H9 (cell line): ENCODE data around the gene CASP10. TPM values are rescaled to one million over a fixed set of nuclear protein-coding genes. Genes with fewer than 3 reads are reported as not detected.

Experiments used
- DNase-seq: peaks from one replicate; pipeline ENCODE4 v3.0.0-alpha.2; 2017
- H2AFZ ChIP-seq: one replicate; pipeline ENCODE4 v1.6.1; 2013; ENCODE audit warnings: mild to moderate bottlenecking, low read length, control low read depth, moderate library complexity
- H2AK5ac ChIP-seq: 2 replicates; pipeline ENCODE4 v1.6.1; 2013; ENCODE audit warnings: low read length, control low read depth, mixed read lengths; ENCODE audit not compliant: insufficient read length
- H2BK120ac ChIP-seq: one replicate; pipeline ENCODE4 v1.6.1; 2013; ENCODE audit warnings: low read depth, mild to moderate bottlenecking, low read length, control low read depth, inconsistent platforms; ENCODE audit not compliant: poor library complexity, severe bottlenecking
- H2BK12ac ChIP-seq: 2 replicates; pipeline ENCODE4 v1.6.1; 2013; ENCODE audit warnings: low read length, control low read depth, mixed read lengths, low read depth; ENCODE audit not compliant: insufficient read length
- H2BK15ac ChIP-seq: 2 replicates; pipeline ENCODE4 v1.6.1; 2013; ENCODE audit warnings: low read depth, low read length, control low read depth
- H2BK20ac ChIP-seq: one replicate; pipeline ENCODE4 v1.6.1; 2013; ENCODE audit warnings: low read depth, mild to moderate bottlenecking, low read length, control low read depth, inconsistent platforms; ENCODE audit not compliant: poor library complexity, severe bottlenecking
- H2BK5ac ChIP-seq: 2 replicates; pipeline ENCODE4 v1.6.1; 2013; ENCODE audit warnings: low read length, control low read depth, mixed read lengths; ENCODE audit not compliant: insufficient read length
- H3K14ac ChIP-seq: 2 replicates; pipeline ENCODE4 v1.6.1; 2013; ENCODE audit warnings: low read length, control low read depth; ENCODE audit not compliant: insufficient read depth
- H3K18ac ChIP-seq: 2 replicates; pipeline ENCODE4 v1.6.1; 2013; ENCODE audit warnings: low read depth, mild to moderate bottlenecking, mixed read lengths, low read length, control low read depth; ENCODE audit not compliant: insufficient read length
- H3K23ac ChIP-seq: 2 replicates; pipeline ENCODE4 v1.6.1; 2013; ENCODE audit warnings: low read length, control low read depth, mixed read lengths, low read depth; ENCODE audit not compliant: insufficient read length
- H3K23me2 ChIP-seq: 2 replicates; pipeline ENCODE4 v1.6.1; 2013; ENCODE audit warnings: low read depth, mild to moderate bottlenecking, mixed read lengths, low read length, control low read depth; ENCODE audit not compliant: insufficient read length, poor library complexity, severe bottlenecking
- H3K27ac ChIP-seq: 2 replicates; pipeline ENCODE4 v1.5.1; 2013; ENCODE audit warnings: low read length, control low read depth, mixed read lengths, low read depth; ENCODE audit not compliant: insufficient read length
- H3K27me3 ChIP-seq: 2 replicates; pipeline ENCODE4 v1.6.1; 2013; ENCODE audit warnings: low read length, control low read depth, inconsistent platforms; ENCODE audit not compliant: insufficient read depth
- H3K4ac ChIP-seq: 2 replicates; pipeline ENCODE4 v1.6.1; 2013; ENCODE audit warnings: low read depth, mild to moderate bottlenecking, control low read depth, inconsistent platforms, low read length, moderate library complexity
- H3K4me1 ChIP-seq: 2 replicates; pipeline ENCODE4 v1.6.1; 2013; ENCODE audit warnings: low read length, control low read depth, inconsistent platforms; ENCODE audit not compliant: insufficient read depth
- H3K4me2 ChIP-seq: 2 replicates; pipeline ENCODE4 v1.6.1; 2013; ENCODE audit warnings: low read length, control low read depth, mixed read lengths; ENCODE audit not compliant: insufficient read length, insufficient read depth
- H3K56ac ChIP-seq: 2 replicates; pipeline ENCODE4 v1.6.1; 2013; ENCODE audit warnings: low read depth, mild to moderate bottlenecking, mixed read lengths, low read length, control low read depth; ENCODE audit not compliant: insufficient read length
- H3K79me1 ChIP-seq: 2 replicates; pipeline ENCODE4 v1.6.1; 2013; ENCODE audit warnings: low read depth, mild to moderate bottlenecking, moderate library complexity, low read length, control low read depth, inconsistent platforms; ENCODE audit not compliant: insufficient read depth, poor library complexity, severe bottlenecking
- H3K79me2 ChIP-seq: 2 replicates; pipeline ENCODE4 v1.6.1; 2013; ENCODE audit warnings: low read length, control low read depth, inconsistent platforms; ENCODE audit not compliant: insufficient read depth
- H3K9ac ChIP-seq: 2 replicates; pipeline ENCODE4 v1.6.1; 2013; ENCODE audit warnings: low read length, control low read depth, mixed read lengths; ENCODE audit not compliant: insufficient read length; ENCODE audit errors: extremely low read depth
- H3K9me3 ChIP-seq: one replicate; pipeline ENCODE4 v1.6.1; 2013; ENCODE audit warnings: low read depth, low read length, inconsistent platforms; ENCODE audit not compliant: control insufficient read depth
- H3T11ph ChIP-seq: one replicate; pipeline ENCODE4 v1.6.1; 2013; ENCODE audit warnings: mild to moderate bottlenecking, low read length, control low read depth, inconsistent platforms
- H4K20me1 ChIP-seq: one replicate; pipeline ENCODE4 v1.6.1; 2013; ENCODE audit not compliant: control insufficient read depth, insufficient read length, insufficient read depth
- H4K5ac ChIP-seq: 2 replicates; pipeline ENCODE4 v1.6.1; 2013; ENCODE audit warnings: low read depth, mild to moderate bottlenecking, mixed read lengths, low read length, control low read depth; ENCODE audit not compliant: insufficient read length
- H4K8ac ChIP-seq: replicated peaks from 2 replicates; pipeline ENCODE4 v1.6.1; 2013; ENCODE audit warnings: low read length, control low read depth, mixed read lengths, low read depth; ENCODE audit not compliant: insufficient read length
- H4K91ac ChIP-seq: 2 replicates; pipeline ENCODE4 v1.6.1; 2013; ENCODE audit warnings: low read depth, mild to moderate bottlenecking, moderate library complexity, mixed read lengths, low read length, control low read depth; ENCODE audit not compliant: insufficient read length
- H3K27ac Mint-ChIP-seq, 3 experiments: 2 replicates in 2 of 3; 3 replicates in 1 of 3; pipeline ENCODE4 v1.8.0; 2020 to 2021; ENCODE audit warnings: mixed read lengths in 3 of 3, mild to moderate bottlenecking in 1 of 3, moderate library complexity in 1 of 3
- H3K27me3 Mint-ChIP-seq: 2 replicates; pipeline ENCODE4 v1.8.0; 2021; ENCODE audit warnings: low read depth, mild to moderate bottlenecking, moderate library complexity, mixed read lengths
- H3K36me3 Mint-ChIP-seq, 3 experiments: 2 replicates in 2 of 3; 3 replicates in 1 of 3; pipeline ENCODE4 v1.8.0; 2020 to 2021; ENCODE audit warnings: low read depth in 3 of 3, mixed read lengths in 3 of 3; ENCODE audit not compliant: insufficient read depth in 1 of 3
- H3K4me1 Mint-ChIP-seq, 2 experiments: 2 replicates each; pipeline ENCODE4 v1.8.0; 2020; ENCODE audit warnings: mixed read lengths in 2 of 2
- H3K4me3 Mint-ChIP-seq, 2 experiments: 2 replicates in 1 of 2; 3 replicates in 1 of 2; pipeline ENCODE4 v1.8.0; 2020 to 2021; ENCODE audit warnings: mild to moderate bottlenecking in 2 of 2, mixed read lengths in 2 of 2, moderate library complexity in 1 of 2
- H3K9me3 Mint-ChIP-seq, 2 experiments: 2 replicates in 1 of 2; 3 replicates in 1 of 2; pipeline ENCODE4 v1.8.0; 2020; ENCODE audit warnings: mild to moderate bottlenecking in 2 of 2, mixed read lengths in 2 of 2, moderate library complexity in 1 of 2
- WGBS: extraction: QIAGEN DNeasy Blood & Tissue Kit; methylation state at CpG from one replicate; pipeline ENCODE4 v1.1.7; 2013; ENCODE audit warnings: missing lambda C conversion rate, low lambda C conversion rate, mixed read lengths; ENCODE audit not compliant: insufficient read length; ENCODE audit errors: extremely low coverage; 5-methylcytosine and 5-hydroxymethylcytosine counted together
- total RNA-seq: library from RNA; stranded (reverse); gene quantifications from 2 replicates; pipeline ENCODE4 v1.2.1, GENCODE V29; 2021
- TF ChIP-seq, protein P1 (sequence below): fragments of 200-600 bp; sonication (generic); conservative IDR thresholded peaks from 3 replicates; pipeline ENCODE4 v1.8.0; 2021; ENCODE audit warnings: antibody characterized with exemption, mild to moderate bottlenecking

CASP10 gene
- total RNA-seq, 1 experiment from 2014 or later = 2.7 TPM

DNA sequence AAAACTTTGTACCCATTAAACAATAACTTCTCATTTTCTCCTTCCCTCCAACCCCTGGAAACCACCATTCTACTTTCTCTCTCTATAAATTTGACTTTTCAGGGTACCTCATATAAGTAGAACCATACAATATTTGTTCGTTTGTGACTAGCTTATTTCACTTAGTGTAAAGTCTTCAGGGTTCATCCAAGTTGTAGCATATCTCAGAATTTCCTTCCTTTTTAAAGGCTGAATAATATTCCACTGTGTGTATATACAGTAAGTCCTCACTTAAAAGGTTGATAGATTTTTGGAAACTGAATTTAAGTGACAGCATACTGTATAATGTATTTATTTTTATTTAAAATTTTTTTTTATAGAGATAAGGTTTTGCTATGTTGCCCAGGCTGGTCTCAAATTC lies 13.9 kb downstream of the CASP10 start:
- H3K4me1 Mint-ChIP-seq = peaks cover 3 to 6% of the 10 kb centered on the region in 2 experiments; a peak in 3 of 4 replicates
- no peaks in the 10 kb centered on the region for H3K9me3 Mint-ChIP-seq

More for the DNA sequence above, 13.9 kb downstream of the CASP10 start:
- no peak overlapping the region for H2BK12ac ChIP-seq
- no peak overlapping the region for H3K9ac ChIP-seq
- no peak overlapping the region for H2BK20ac ChIP-seq
- no peak overlapping the region for H2BK5ac ChIP-seq
- H3K9me3 ChIP-seq = no peaks in the 10 kb centered on the region
- H2BK15ac ChIP-seq = no peak overlapping the region
- H3K36me3 Mint-ChIP-seq = peaks cover 0 to 8% (median 0%) of the 10 kb centered on the region in 3 experiments; a peak in 4 of 7 replicates
- no peaks in the 10 kb centered on the region for H3K4me1 ChIP-seq
- H4K8ac ChIP-seq = no peak overlapping the region
- H3K56ac ChIP-seq = no peak overlapping the region
- H2AFZ ChIP-seq = no peak overlapping the region
- no peak overlapping the region for H3T11ph ChIP-seq
- H3K4me3 Mint-ChIP-seq = no peak overlapping the region
- H3K23ac ChIP-seq = no peak overlapping the region
- no peak overlapping the region for H3K27ac Mint-ChIP-seq
- H2BK120ac ChIP-seq = no peak overlapping the region
- no peak overlapping the region for H3K14ac ChIP-seq
- H3K27me3 ChIP-seq = no peaks in the 10 kb centered on the region
- no peak for DNase-seq
- no peak overlapping the region for H3K27ac ChIP-seq
- H3K18ac ChIP-seq = no peak overlapping the region
- WGBS = no CpG with 5 or more reads among the region's 1 CpG
- TF ChIP-seq, protein P1, sequence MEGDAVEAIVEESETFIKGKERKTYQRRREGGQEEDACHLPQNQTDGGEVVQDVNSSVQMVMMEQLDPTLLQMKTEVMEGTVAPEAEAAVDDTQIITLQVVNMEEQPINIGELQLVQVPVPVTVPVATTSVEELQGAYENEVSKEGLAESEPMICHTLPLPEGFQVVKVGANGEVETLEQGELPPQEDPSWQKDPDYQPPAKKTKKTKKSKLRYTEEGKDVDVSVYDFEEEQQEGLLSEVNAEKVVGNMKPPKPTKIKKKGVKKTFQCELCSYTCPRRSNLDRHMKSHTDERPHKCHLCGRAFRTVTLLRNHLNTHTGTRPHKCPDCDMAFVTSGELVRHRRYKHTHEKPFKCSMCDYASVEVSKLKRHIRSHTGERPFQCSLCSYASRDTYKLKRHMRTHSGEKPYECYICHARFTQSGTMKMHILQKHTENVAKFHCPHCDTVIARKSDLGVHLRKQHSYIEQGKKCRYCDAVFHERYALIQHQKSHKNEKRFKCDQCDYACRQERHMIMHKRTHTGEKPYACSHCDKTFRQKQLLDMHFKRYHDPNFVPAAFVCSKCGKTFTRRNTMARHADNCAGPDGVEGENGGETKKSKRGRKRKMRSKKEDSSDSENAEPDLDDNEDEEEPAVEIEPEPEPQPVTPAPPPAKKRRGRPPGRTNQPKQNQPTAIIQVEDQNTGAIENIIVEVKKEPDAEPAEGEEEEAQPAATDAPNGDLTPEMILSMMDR = no peak
- H3K4me2 ChIP-seq = no peak overlapping the region
- no peak overlapping the region for H3K4ac ChIP-seq
- no peaks in the 10 kb centered on the region for H3K79me1 ChIP-seq
- no peaks in the 10 kb centered on the region for H4K20me1 ChIP-seq
- no peaks in the 10 kb centered on the region for H3K79me2 ChIP-seq
- H4K5ac ChIP-seq = no peak overlapping the region
- no peak overlapping the region for H2AK5ac ChIP-seq
- H4K91ac ChIP-seq = no peak overlapping the region
- H3K27me3 Mint-ChIP-seq = no peaks in the 10 kb centered on the region
- no peaks in the 10 kb centered on the region for H3K23me2 ChIP-seq
